GM23338 (cell line): Measurements from ENCODE around the gene DOP1A. TPM values are rescaled to one million over a fixed set of nuclear protein-coding genes. Genes with fewer than 3 reads are reported as not detected.

Experiments used
- ATAC-seq: fragments of 200-7000 bp; cut with Tn5 transposase; 3 replicates; pipeline ENCODE4 v1.9.1; 2020
- DNase-seq: peaks from one replicate; pipeline ENCODE4 v3.0.0-alpha.2; 2015; ENCODE audit warnings: low spot score
- H2AFZ ChIP-seq: fragments of 200-600 bp; sonication (generic); 2 replicates; pipeline ENCODE4 v1.8.0; 2016; ENCODE audit warnings: antibody characterized with exemption, mild to moderate bottlenecking, moderate library complexity
- H3F3A ChIP-seq: fragments of 200-600 bp; sonication (generic); replicated peaks from 2 replicates; pipeline ENCODE4 v1.8.0; 2017; ENCODE audit warnings: antibody characterized with exemption, mixed run types, low read depth
- H3K27ac ChIP-seq: fragments of 200-600 bp; sonication (generic); 2 replicates; pipeline ENCODE4 v1.6.1; 2016; ENCODE audit warnings: low read depth
- H3K27me3 ChIP-seq: fragments of 200-600 bp; sonication (generic); 2 replicates; pipeline ENCODE4 v1.8.0; 2016; ENCODE audit warnings: mild to moderate bottlenecking, mixed run types, moderate library complexity; ENCODE audit not compliant: insufficient read depth
- H3K36me3 ChIP-seq: fragments of 200-600 bp; sonication (generic); 2 replicates; pipeline ENCODE4 v1.8.0; 2016; ENCODE audit warnings: mild to moderate bottlenecking; ENCODE audit not compliant: insufficient read depth
- H3K4me1 ChIP-seq: fragments of 200-600 bp; sonication (generic); 2 replicates; pipeline ENCODE4 v1.8.0; 2016; ENCODE audit warnings: mild to moderate bottlenecking, moderate library complexity; ENCODE audit not compliant: insufficient read depth
- H3K4me2 ChIP-seq: fragments of 200-600 bp; sonication (generic); 2 replicates; pipeline ENCODE4 v1.7.1; 2017; ENCODE audit warnings: mixed run types
- H3K4me3 ChIP-seq: fragments of 200-600 bp; sonication (generic); 2 replicates; pipeline ENCODE4 v1.6.1; 2016; ENCODE audit warnings: mixed run types
- H3K79me2 ChIP-seq: fragments of 200-600 bp; sonication (generic); replicated peaks from 2 replicates; pipeline ENCODE4 v1.8.0; 2017; ENCODE audit warnings: mild to moderate bottlenecking; ENCODE audit not compliant: insufficient read depth
- H3K9me2 ChIP-seq: fragments of 200-600 bp; sonication (generic); 2 replicates; pipeline ENCODE4 v1.8.0; 2017; ENCODE audit not compliant: insufficient read depth
- H4K20me1 ChIP-seq: fragments of 200-600 bp; sonication (generic); replicated peaks from 2 replicates; pipeline ENCODE4 v1.8.0; 2017; ENCODE audit warnings: mild to moderate bottlenecking; ENCODE audit not compliant: insufficient read depth
- H3K27ac Mint-ChIP-seq: 2 replicates; pipeline ENCODE4 v1.8.0; 2020; ENCODE audit warnings: inconsistent platforms, mild to moderate bottlenecking, moderate library complexity, mixed read lengths
- H3K27me3 Mint-ChIP-seq: 3 replicates; pipeline ENCODE4 v1.8.0; 2022; ENCODE audit warnings: low read depth, mild to moderate bottlenecking, moderate library complexity, mixed read lengths, inconsistent platforms; ENCODE audit not compliant: insufficient read depth, poor library complexity
- H3K36me3 Mint-ChIP-seq: 3 replicates; pipeline ENCODE4 v1.8.0; 2021; ENCODE audit warnings: low read depth, mild to moderate bottlenecking, inconsistent platforms, moderate library complexity, mixed read lengths
- H3K4me1 Mint-ChIP-seq: 3 replicates; pipeline ENCODE4 v1.8.0; 2020; ENCODE audit warnings: mild to moderate bottlenecking, inconsistent platforms, mixed read lengths
- H3K4me3 Mint-ChIP-seq: 3 replicates; pipeline ENCODE4 v1.8.0; 2021; ENCODE audit warnings: moderate library complexity, mild to moderate bottlenecking, inconsistent platforms, mixed read lengths
- H3K9me3 Mint-ChIP-seq: 3 replicates; pipeline ENCODE4 v1.8.0; 2020; ENCODE audit warnings: moderate library complexity, mild to moderate bottlenecking, inconsistent platforms, mixed read lengths
- CREB1 ChIP-seq: fragments of 250-450 bp; sonication (Bioruptor Pico); IDR thresholded peaks from 2 replicates; pipeline ENCODE4 v1.5.0; 2020; ENCODE audit warnings: low read depth, mild to moderate bottlenecking, moderate library complexity
- CTCF ChIP-seq, 2 experiments: fragments of 200-600 bp in 1 of 2; sonication (generic) in 1 of 2; conservative IDR thresholded peaks; 2 replicates each; pipeline versions ENCODE4 v1.5.1 to v1.6.1; 2016 to 2017; ENCODE audit warnings: antibody characterized with exemption in 2 of 2, low read depth in 2 of 2, mild to moderate bottlenecking in 2 of 2, moderate library complexity in 1 of 2
- ETS1 ChIP-seq: IDR thresholded peaks from 2 replicates; pipeline ENCODE4 v1.6.1; 2016; ENCODE audit warnings: antibody characterized with exemption
- EZH2 ChIP-seq: fragments of 200-600 bp; sonication (generic); IDR thresholded peaks from one replicate; pipeline ENCODE4 v1.8.0; 2017; ENCODE audit warnings: antibody characterized with exemption, mild to moderate bottlenecking, low read depth; ENCODE audit not compliant: unreplicated experiment
- EZH2phosphoT487 ChIP-seq: fragments of 200-600 bp; sonication (generic); IDR thresholded peaks from one replicate; pipeline ENCODE4 v1.8.1; 2018; ENCODE audit warnings: antibody characterized with exemption; ENCODE audit not compliant: unreplicated experiment
- JUNB ChIP-seq: IDR thresholded peaks from one replicate; pipeline ENCODE4 v1.6.1; 2016; ENCODE audit warnings: antibody characterized with exemption; ENCODE audit not compliant: unreplicated experiment
- NANOG ChIP-seq: IDR thresholded peaks from 2 replicates; pipeline ENCODE4 v1.6.1; 2016; ENCODE audit warnings: antibody characterized with exemption, borderline replicate concordance
- POLR2AphosphoS5 ChIP-seq: IDR thresholded peaks from 2 replicates; pipeline ENCODE4 v1.6.1; 2016; ENCODE audit warnings: antibody characterized with exemption, low read depth
- STAT1 ChIP-seq: IDR thresholded peaks from one replicate; pipeline ENCODE4 v1.6.1; 2016; ENCODE audit warnings: antibody characterized with exemption; ENCODE audit not compliant: unreplicated experiment
- ZNF114 ChIP-seq: fragments of 250-450 bp; sonication (Bioruptor Pico); IDR thresholded peaks from 2 replicates; pipeline ENCODE4 v1.5.0; 2020; ENCODE audit warnings: mild to moderate bottlenecking, moderate library complexity
- ZNF331 ChIP-seq: fragments of 250-450 bp; sonication (Bioruptor Pico); IDR thresholded peaks from 2 replicates; pipeline ENCODE4 v1.5.0; 2020; ENCODE audit warnings: low read depth, mild to moderate bottlenecking, moderate library complexity
- ZNF462 ChIP-seq: fragments of 250-450 bp; sonication (Bioruptor Pico); IDR thresholded peaks from 2 replicates; pipeline ENCODE4 v1.5.0; 2020; ENCODE audit warnings: mild to moderate bottlenecking, moderate library complexity
- polyA plus RNA-seq: library from polyadenylated mRNA; unstranded; fragments of >200 nt; fragmentation: Nextera tagmentation; extraction: Ambion mirVana; gene quantifications from 2 replicates; pipeline ENCODE4 v1.2.1, GENCODE V29; 2016
- total RNA-seq: library from RNA; depleted of rRNA; stranded (reverse); fragments of >200 nt; shearing (Covaris generic); gene quantifications from 2 replicates; pipeline ENCODE4 v1.2.3, GENCODE V29; 2014
- TF ChIP-seq, protein P1 (sequence below): IDR thresholded peaks from one replicate; pipeline ENCODE4 v1.6.1; 2018; ENCODE audit warnings: antibody characterized with exemption; ENCODE audit not compliant: unreplicated experiment

The DOP1A gene
- total and polyA plus RNA-seq, 2 experiments from 2014 or later = 3.9 to 18.6 TPM

- TF ChIP-seq JUNB (no peak), POLR2AphosphoS5 (no peak)
Observed at GRCh38 chr6:83152913-83153312, 85.4 kb downstream of the DOP1A start (continued).

- H3K79me2 ChIP-seq = no peaks in the 10 kb centered on the region
- H3K27ac ChIP-seq = no peak overlapping the region
- H3K9me2 ChIP-seq = no peaks in the 10 kb centered on the region
- no peaks in the 10 kb centered on the region for H3K4me1 ChIP-seq
- no peak overlapping the region for H3K4me3 Mint-ChIP-seq
- H3K4me1 Mint-ChIP-seq = no peaks in the 10 kb centered on the region
- H2AFZ ChIP-seq = no peak overlapping the region
- H3K27me3 ChIP-seq = no peaks in the 10 kb centered on the region
- H3K27ac Mint-ChIP-seq = no peak overlapping the region
- DNase-seq = no peak
- peaks cover 4% of the 10 kb centered on the region for H3K27me3 Mint-ChIP-seq
- no peak overlapping the region for H3K4me3 ChIP-seq
- no peaks in the 10 kb centered on the region for H4K20me1 ChIP-seq
- H3F3A ChIP-seq = no peaks in the 10 kb centered on the region
- H3K9me3 Mint-ChIP-seq = no peaks in the 10 kb centered on the region
- TF ChIP-seq EZH2 = no peak
- no peak for TF ChIP-seq JUNB
- no peak for TF ChIP-seq ZNF114 (CRISPR knock-in tag)
- no peak for TF ChIP-seq NANOG
- TF ChIP-seq, protein P1, sequence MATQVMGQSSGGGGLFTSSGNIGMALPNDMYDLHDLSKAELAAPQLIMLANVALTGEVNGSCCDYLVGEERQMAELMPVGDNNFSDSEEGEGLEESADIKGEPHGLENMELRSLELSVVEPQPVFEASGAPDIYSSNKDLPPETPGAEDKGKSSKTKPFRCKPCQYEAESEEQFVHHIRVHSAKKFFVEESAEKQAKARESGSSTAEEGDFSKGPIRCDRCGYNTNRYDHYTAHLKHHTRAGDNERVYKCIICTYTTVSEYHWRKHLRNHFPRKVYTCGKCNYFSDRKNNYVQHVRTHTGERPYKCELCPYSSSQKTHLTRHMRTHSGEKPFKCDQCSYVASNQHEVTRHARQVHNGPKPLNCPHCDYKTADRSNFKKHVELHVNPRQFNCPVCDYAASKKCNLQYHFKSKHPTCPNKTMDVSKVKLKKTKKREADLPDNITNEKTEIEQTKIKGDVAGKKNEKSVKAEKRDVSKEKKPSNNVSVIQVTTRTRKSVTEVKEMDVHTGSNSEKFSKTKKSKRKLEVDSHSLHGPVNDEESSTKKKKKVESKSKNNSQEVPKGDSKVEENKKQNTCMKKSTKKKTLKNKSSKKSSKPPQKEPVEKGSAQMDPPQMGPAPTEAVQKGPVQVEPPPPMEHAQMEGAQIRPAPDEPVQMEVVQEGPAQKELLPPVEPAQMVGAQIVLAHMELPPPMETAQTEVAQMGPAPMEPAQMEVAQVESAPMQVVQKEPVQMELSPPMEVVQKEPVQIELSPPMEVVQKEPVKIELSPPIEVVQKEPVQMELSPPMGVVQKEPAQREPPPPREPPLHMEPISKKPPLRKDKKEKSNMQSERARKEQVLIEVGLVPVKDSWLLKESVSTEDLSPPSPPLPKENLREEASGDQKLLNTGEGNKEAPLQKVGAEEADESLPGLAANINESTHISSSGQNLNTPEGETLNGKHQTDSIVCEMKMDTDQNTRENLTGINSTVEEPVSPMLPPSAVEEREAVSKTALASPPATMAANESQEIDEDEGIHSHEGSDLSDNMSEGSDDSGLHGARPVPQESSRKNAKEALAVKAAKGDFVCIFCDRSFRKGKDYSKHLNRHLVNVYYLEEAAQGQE = no peak
- TF ChIP-seq ZNF462 (CRISPR knock-in tag) = no peak
- TF ChIP-seq POLR2AphosphoS5 = no peak
- TF ChIP-seq CTCF (conservative IDR thresholded peaks at IDR 0.05; ENCODE audit: low read depth in 2 of 2) = no peak
- TF ChIP-seq EZH2phosphoT487 = no peak
- TF ChIP-seq CREB1 = no peak
- no peak for TF ChIP-seq ZNF331 (CRISPR knock-in tag)
- TF ChIP-seq ETS1 = no peak
- no peak for TF ChIP-seq STAT1
- H3K36me3 ChIP-seq = peaks cover 15% of the 10 kb centered on the region; the same call in 1 of the 2 replicates
- ATAC-seq = no peak
- H3K36me3 Mint-ChIP-seq = peaks cover 18% of the 10 kb centered on the region; the same call in 2 of the 3 replicates
- H3K4me2 ChIP-seq = no peak overlapping the region
Observed at GRCh38 chr6:83153883-83154521, 86.5 kb downstream of the DOP1A start.
